Measurements from ENCODE around the gene KIAA1614.

KIAA1614 gene, protein sequence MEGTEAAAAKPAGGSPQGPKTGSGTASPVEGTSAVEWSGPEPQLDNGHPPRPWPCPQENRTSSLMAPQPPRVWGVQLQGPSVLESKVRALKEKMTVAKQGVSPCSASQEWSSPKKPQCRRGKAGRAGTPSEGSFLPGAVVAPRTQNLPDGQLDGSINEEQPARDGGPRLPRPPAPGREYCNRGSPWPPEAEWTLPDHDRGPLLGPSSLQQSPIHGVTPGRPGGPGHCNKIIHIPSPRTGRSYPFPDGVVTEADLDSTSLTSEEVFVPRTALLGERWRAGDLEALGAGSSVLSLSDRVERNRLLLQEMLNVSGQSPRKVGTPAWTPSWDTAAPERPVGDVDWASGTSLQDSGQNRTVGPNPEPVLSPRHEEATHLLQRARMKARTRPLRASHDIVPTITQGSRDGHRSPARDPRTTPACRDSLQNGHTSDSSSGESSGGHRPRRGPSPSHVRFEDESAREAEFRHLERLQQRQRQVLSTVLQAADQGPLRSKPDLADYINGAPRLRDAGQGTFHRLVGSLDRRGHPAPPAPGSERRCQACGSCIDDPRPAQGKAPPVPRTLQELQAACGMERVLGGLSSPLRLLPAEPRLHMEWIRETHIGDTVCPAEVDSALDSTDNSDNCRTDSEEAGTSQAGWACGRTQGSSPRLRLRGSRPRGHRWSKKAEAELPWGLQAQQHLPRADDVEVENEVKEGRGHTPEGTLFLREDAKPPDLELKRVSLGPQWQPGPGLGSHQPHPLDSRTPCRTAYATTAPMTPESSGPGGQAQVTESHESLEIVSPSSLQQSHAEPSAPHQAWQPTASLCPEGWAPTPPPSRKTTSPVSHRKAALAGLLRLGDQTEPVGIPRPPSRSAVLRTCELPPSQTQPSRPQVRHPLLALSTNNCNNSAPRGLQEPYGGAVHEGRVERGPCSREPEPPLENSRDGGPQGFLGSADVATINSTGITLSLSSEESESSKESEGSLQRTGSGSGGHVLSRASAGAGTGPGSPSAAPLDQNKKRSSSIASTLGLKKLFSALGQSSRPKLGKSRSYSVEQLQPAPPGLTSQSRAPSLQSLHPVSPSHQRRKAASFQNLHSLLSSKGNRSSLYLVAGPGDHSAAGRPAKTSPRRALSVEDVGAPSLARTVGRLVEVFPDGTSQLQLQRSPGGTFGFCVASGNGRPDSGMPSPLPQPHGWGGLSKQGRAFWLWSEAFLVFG

DNA sequence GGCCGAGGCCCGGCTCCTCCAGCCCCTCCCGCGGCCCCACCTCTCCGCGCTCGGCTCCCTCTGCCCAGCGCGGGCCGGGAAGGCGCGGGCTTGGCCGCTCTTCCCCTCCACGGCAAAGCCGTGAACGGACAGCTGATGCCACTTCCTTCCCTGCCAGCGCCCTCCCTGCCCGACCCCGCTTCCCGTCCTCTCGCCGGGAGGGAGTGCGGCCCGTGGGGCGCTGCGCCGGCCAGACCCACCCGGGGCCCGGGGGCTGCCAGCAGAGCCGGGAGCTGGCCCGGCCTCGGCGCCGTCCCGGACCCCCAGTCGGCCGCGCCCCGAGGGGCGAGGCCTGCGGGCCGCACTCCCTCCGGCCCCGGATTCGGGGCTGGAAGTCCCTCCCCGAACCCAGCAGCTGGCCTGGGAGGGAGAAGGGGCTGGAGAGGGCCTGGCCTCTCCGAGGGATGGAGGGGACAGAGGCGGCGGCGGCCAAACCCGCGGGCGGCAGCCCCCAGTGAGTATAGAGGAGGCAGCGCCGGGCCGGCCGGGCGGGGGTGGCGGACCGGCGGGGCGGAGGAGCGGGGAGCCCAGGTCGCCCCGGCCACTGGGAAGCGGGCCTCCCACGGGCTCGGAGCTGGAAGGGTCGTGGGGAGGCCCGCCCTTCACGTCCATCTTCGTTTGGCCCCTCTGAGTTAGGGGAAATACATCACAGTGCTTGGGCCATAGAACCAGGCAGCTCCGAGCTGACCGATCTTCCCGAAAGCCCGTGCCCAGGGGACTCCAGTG is at the start of gene KIAA1614:
KIAA1614 (plus strand) TSS at position 97 of the 765 bp plus-strand sequence; CDS start at position 444, 347 bp downstream.
- DNase-seq: no peak

DNA sequence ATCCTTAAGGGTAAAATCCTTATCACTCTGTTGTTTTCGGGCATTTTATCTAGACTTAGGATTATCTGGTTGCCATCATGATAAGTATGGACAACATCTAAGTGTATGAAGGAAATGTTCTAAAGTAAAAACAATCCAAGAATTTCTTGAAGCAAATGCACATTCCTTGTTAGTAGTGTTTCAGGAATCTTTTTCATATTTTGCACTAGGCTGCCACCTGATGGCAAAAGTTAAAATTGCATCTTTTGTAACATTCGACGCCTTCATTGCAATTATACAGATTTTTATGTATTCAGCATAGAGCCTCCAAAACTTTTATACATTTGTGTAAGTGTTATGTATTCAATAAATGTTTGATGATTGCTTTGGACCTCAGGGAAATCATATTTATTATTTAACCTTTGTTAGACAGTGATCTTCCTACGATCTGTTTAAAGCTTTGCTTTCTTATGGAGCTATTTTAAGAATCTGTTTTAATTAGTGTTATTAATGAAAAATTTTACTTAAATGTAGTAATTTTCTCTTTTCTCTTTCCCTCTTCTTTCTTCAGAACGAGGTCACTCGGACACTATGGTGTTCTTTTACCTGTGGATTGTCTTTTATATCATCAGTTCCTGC is 49.4 kb upstream of the KIAA1614 start:
- peak; percentile 28 for DNase-seq

DNA sequence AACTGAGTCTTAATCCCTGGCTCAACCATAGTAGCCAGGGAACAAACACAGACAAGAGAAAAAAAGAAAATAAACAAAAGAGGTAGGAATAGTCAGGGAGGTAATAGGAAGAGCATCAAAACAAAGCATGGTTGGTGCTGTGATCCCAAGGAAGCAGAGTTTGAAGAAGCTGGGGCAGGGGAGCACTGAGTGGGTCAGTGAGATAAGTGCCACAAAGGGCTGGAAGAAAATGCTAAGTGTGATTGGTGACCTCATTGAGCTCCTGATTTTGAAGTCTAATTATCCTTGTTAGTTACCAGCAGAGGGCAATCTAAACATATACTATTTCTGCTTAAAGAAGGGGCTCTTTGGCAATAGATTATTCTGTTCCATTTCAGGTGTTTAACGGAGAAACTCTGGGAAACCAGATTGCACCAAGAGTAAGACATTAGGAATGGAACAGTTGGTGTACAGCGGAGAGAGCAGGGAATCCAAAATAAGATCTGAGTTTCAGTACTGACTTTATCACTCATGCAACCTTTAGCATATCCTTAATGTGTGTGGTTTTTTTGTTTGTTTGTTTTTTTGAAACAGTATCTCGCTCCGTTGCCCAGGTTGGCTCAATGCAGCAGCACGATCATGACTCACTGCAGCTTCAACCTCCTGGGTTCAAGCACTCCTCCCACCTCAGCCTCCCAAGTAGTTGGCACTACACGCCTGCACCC is 30.7 kb upstream of the KIAA1614 start:
- no peak for DNase-seq

DNA sequence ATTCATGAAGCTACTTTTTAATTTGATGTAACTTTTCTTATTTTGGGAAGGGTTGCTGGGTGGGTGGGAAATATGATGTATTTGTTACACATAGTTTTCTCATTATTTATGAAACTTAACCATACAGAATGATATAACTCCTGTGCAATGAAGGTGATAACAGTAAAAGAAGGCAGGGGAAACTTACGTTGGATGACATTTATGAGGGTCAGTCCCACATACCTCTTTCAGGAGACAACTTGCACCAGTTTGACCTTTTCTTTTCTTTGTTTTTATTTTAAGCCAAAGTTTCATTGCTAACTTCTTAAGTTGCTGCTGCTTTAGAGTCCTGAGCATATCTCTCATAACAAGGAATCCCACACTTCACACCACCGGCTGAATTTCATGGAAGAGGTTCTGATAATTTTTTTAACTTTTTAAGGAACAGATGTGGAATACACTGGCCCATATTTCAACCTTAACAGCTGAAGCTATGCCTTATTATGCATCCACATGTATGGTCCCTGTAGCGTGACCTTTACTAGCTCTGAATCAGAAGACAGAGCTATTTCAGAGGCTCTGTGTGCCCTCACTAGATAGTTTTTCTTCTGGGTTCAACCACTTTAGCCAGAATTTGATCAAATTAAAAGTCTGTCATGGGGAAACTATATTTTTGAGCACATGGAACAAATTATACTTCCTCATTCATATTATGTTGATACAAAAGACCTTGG is 28.0 kb upstream of the KIAA1614 start:
- no peak for DNase-seq

DNA sequence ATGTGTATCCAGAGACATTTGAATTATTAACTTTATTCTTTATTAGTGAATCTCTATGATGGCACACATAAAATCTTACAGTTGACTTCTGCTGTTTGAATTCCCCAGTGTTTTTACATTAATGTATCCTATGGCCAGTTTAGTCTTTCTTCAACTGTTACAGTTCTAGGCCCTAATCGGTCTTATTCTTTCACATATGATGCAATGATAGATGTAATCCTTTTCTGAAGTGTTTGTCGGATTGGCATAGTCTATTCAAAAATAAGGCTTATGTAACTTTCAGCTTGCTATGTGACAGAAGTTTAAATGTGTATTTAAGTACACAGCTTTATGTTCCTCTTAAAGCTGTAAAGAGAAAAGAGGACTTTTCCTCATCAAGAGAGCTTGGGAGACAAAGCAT is 26.4 kb upstream of the KIAA1614 start:
- DNase-seq: no peak

DNA sequence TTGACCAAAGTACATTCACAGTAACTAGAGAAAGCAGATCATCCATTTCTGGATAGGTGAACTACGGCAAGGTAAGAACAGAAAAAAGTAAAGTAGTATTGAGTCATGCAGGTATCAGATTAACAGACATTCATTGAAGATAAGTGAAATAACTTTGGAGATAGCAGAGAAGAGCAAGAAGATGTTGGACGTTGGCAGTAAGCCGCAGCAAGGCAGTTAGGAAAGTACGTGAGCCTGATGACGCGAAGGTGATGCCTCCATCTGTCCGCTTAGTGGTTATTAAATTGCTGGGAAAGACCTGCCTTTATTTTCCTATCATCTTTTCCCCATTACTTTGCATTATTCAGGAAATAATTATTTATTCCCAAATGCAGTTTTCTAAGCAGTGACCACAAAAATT is 24.9 kb upstream of the KIAA1614 start:
- DNase-seq: no peak

DNA sequence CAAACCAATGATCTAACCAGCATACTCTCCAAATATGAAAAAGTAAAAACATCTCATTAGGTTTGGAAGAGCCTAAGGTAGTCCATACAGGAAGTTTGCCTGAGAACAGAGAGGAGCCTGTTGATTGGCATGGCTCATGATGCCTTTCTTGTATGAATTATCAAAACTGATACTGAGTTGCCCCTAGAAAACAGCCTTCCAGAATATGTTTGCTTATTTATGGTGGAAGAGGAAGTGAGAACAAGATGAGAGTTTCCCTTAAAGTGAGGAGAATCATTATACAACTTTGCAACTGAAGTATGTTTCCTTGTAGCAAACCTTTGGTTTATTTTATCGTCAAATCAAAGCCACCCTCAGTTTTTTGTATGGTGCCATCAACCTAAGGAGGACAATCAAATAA is 23.8 kb upstream of the KIAA1614 start:
- no peak for DNase-seq

DNA sequence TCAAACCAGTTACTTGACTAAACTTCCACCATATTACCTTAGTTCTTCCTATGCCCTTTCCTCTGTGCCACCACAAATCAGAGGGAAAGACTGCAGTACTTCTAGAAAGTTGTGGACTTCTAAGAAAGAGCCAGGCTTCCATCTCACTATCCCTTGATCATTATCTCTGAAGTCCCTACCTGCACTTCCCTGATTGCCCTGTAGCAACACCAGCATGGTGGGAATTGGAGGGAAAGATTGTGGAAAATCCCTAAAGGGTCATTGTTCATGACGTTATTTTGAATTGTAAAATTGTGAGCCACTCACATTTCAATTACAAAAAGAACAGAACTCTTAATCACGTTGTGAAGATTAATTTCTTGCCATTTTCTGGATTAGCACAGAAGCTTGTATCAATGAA is 23.4 kb upstream of the KIAA1614 start:
- no peak for DNase-seq

DNA sequence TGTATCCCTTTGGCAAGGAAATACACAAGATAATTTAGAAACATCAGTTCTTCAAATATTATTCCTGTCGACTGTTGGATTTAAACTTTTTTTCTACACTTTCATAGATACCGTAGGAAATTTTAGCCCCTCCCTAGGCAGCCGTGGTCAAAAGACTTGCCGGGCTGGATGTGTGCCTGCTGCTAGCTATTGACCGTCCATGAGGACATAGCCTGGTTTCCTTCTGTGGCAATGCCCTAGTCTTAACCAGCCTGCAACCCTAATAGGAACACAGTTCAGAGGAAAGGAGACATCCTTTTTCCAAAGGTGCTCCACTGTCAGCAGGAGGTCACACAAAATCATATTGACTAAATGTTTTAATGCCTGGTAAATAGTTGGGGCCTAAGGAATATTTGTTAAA is 20.4 kb upstream of the KIAA1614 start:
- DNase-seq: no peak

DNA sequence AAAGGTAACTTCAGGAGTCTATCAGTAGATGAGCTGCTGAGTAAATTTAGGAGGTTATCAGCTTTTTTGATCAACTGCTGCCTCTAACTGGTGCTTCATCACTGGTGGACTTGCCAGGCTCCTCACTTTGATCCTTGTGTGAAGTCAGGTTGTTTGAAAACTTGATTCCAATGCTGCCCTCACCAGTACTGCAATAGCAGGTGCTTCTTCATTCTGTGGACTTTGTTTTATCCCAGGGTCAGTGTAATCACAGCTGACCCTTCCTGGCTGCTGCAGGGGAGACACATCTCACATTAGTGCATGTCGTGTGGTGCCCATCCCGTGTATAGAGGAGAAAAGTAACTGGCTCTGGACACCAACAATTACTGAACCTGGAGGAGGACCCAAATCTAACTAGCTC is 20.0 kb upstream of the KIAA1614 start:
- DNase-seq: no peak

DNA sequence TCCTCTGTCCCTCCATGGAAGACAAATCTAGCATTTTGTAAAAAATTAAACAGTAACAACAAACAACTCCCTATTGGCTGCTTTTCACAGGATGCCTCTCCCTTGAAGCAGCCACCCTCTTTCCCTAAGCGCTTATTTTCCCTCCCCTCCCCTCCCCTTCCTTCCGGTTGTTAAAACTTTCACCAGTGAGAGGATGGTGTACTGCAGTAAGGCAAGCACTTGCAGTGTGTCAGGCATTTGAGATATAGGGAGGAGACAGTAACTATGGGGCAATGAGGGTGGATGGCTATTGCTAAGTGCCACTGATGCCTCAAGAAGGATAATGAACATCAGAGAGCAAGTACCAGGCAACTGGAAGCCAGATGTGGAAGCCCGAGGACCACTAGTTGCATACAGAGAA is 19.1 kb upstream of the KIAA1614 start:
- DNase-seq: no peak

DNA sequence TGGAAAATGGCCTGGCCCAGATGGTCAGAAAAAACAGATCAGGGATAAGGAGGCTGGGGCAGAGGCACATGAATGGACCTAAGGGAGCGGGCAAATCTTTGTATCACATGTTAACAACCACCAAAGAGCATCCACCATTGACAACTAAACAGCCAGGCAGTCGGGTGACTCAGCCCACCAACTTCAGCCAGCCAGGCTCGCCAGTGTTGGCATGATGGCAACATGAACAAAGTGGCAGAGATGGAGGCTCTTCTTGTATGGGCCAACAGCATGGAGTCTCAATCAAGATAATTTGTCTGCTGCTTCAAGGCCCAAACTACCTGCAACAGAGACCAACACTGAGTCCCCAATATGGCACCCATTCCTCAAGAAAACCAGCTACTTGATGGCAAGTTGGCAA is 16.5 kb upstream of the KIAA1614 start:
- DNase-seq: no peak

DNA sequence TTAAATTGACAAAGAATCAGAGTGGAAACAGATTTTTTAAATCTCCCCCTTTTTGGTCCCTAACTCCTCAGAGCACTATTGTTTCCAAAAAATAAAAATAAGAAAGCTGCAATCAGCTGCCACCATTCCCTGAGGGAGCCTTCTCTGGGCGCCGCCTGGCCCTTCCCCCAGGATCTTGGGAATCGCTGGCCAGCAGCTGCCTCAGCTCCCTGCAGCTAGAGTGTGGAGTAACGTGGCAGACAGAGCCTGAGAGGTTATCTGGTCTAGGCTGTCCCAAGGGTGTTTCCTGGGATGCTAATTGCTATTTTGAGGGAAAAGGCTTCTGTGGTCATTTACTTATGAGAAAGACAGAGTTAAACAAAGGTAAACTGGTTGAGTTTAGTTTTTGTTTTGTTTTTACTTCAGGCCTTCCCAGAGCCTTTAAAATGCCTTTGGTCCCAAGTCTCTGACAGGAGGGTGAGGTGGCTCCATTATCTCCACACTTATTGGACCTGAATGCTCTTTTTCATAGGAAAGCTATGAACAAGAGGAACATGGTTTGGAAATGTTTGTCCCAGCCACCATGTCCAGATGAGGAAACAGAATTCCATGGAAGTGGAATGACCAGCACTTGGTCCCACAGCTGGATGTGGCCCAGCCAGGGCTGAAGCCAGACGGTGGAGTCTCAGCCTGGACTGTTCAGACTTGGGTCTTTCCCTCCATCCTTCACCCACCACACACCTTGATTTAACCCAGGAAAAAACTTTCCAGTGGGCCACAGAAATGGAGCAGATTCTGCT is 14.1 kb upstream of the KIAA1614 start:
- DNase-seq: no peak

DNA sequence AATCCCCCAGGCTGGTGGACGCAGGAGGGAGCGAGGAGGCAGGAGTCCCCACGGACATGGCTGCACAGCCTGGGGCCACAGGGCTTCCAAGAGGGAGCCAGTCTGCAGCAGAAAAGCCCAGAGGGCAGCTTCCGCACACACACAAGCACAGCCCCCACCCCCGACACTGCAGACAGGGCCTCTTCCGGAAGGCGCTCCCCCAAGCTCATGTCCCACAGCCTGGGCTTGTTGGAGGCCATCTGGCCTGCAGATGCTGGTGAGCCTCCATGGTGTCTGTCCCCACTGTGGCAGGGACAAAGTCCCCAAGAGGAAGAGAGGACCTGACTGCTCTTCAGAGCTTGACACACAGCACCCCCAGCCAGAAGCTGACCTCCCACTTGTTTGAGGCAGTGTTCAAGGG is 13.4 kb upstream of the KIAA1614 start:
- no peak for DNase-seq

DNA sequence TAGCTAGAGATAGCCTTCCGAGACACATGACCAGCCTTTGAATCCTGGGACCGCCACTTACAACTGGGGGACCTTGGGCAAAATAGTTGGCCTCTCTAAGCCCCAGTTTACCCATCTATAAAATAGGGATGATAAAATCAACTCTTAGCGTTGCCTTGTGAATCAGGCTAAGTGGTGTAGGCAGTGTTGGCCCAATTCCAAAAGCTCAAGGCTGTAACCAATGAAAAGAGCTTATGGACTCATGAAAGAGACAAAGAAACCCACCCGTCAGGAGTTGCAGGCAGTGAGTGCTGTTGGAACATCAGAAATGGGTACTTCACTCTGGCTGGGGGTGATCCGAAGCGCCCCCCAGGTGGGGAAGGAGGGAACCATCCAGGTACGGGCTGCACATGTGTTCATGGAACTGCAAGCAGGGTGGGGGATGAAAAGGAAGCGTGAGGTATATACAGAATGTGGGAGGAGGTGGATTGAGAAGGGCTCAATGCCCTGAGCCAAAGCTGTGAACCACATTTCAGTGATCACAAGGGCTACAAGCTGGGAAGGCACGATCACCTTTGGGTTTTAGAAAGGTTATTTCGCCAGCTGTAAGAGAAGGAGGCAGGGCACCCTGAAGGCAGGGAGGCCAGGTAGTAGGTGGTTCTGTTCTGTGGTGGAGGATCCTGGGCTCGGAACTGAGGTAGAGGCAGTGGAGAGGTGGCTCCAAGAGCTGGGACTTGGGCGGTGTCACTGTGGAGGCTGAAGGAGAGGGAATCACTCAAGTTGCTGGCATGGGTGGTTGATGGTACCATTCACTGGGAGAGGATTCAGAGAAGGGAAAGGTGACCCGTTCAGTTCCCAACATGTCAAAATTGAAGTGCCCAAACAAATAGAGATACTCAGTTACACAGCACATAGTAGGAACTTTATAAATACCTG is 11.4 kb upstream of the KIAA1614 start:
- no peak for DNase-seq

DNA sequence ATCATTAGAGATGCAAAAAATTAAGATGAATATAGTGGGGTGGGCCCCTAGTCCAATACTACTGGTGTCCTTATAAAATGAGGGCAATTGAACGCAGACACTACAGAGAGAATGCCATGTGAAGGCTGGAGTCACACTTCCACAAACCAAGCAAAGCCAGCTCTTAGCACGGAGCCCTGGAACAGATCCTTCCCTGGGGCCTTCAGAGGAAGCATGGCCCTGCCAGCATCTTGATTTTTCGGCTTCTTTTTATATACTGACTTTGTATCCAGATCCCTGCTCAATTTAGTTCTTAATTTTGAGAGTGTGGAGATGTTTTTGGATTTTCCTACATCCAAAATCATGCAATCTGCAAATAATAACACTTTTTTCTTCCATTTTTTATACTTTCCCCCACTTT is 10.2 kb upstream of the KIAA1614 start:
- no peak for DNase-seq

DNA sequence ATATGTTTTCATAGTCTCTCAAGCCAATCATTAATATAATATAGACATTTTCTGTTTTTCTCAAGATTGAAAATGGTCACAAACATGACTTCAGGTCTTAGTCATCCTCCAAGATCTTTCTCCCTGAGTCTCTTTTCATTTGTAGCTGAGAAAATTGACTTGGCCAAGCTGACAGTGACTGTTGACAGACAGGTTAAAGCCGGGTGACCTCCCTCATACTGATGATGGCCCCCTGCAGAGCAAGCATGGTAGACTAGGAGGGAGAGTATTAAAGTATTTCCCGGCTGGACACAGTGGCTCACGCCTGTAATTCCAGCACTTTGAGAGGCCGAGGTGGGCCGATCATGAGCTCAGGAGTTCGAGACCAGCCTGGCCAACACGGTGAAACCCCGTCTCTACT is 6.8 kb upstream of the KIAA1614 start:
- DNase-seq: no peak

DNA sequence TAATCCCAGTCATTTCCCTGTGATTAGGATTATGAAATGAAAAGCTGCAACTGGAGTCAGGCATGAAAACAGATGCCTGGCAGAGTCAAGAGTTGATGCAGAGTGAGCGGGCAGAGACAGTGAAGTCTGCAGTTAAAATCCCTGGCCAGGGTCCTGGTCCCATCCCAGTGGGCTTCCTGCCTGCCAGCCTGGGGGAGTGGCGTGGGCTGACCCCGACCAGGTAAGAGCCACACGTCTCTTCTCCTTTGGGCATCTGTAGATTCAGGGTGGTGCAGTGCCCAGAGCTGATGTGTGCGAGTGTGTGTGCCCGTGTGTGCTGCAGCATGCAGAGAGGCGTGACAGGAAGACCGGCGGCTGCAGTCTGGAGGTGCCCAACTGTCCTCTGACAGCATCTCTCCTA is 6.2 kb upstream of the KIAA1614 start:
- no peak for DNase-seq

Measured in stimulated activated CD4-positive, alpha-beta T cell treated with anti-CD3 and anti-CD28 coated beads, Interleukin-4, amount 100 ng/mL, for 24 hours (primary cell).